HG03575 (cell line): Measurements from ENCODE around the gene GPR171.
"Not testable (repeated sequence)": the region's sequence is repeated elsewhere in the genome, so short reads cannot be mapped to it uniquely, and the experiment has no call there.

Source experiments
- ATAC-seq: cut with Tn5 transposase; IDR thresholded peaks from one replicate; pipeline ENCODE4 v1.9.1; 2021; ENCODE audit not compliant: unreplicated experiment, insufficient number of reproducible peaks, low FRiP score; ENCODE audit errors: extremely low read depth

The GPR171 gene

GRCh38 chr3:151192545-151192944 is 10.5 kb downstream of the GPR171 start:
- no peak for ATAC-seq

- ATAC-seq: no peak
Measured at GRCh38 chr3:151191095-151191494, 11.9 kb downstream of the GPR171 start.

- ATAC-seq: no peak
Measured at GRCh38 chr3:151183265-151183671, 19.7 kb downstream of the GPR171 start.

- ATAC-seq: no peak
Measured at GRCh38 chr3:151182349-151183079, 20.5 kb downstream of the GPR171 start.

GRCh38 chr3:151178208-151178845 is 24.7 kb downstream of the GPR171 start:
- ATAC-seq: no peak

GRCh38 chr3:151175952-151176351 is 27.1 kb downstream of the GPR171 start:
- ATAC-seq: no peak

- ATAC-seq: no peak
Measured at GRCh38 chr3:151174351-151174750, 28.7 kb downstream of the GPR171 start.

- ATAC-seq: no peak
Measured at GRCh38 chr3:151171145-151171757, 31.8 kb downstream of the GPR171 start.

GRCh38 chr3:151169948-151170679 is 32.9 kb downstream of the GPR171 start:
- not testable (repeated sequence) for ATAC-seq

- no peak for ATAC-seq
Measured at GRCh38 chr3:151169262-151169947, 33.6 kb downstream of the GPR171 start.

GRCh38 chr3:151168269-151169094 is 34.5 kb downstream of the GPR171 start:
- ATAC-seq: no peak

- no peak for ATAC-seq
Measured at GRCh38 chr3:151166161-151166560, 36.9 kb downstream of the GPR171 start.

- ATAC-seq: no peak
Measured at GRCh38 chr3:151165226-151165625, 37.8 kb downstream of the GPR171 start.

GRCh38 chr3:151159806-151160205 is 43.2 kb downstream of the GPR171 start:
- no peak for ATAC-seq

GRCh38 chr3:151156618-151157216 is 46.3 kb downstream of the GPR171 start:
- ATAC-seq: no peak

GRCh38 chr3:151155409-151156128 is 47.4 kb downstream of the GPR171 start:
- ATAC-seq: no peak

GRCh38 chr3:151154566-151154965 is 48.5 kb downstream of the GPR171 start:
- no peak for ATAC-seq
